Hepatocyte (in vitro differentiated cells): Measurements from ENCODE around the gene HNF4A. TPM values are rescaled to one million over a fixed set of nuclear protein-coding genes. Genes with fewer than 3 reads are reported as not detected.

Source experiments
- DNase-seq: peaks from one replicate; pipeline ENCODE4 v3.0.0-alpha.2; 2016; ENCODE audit warnings: low spot score
- H2AFZ ChIP-seq: fragments of 200-600 bp; sonication (generic); 2 replicates; pipeline ENCODE4 v1.6.0; 2016; ENCODE audit warnings: antibody characterized with exemption, mild to moderate bottlenecking
- H3K27ac ChIP-seq: fragments of 200-600 bp; sonication (generic); 2 replicates; pipeline ENCODE4 v1.5.1; 2016; ENCODE audit warnings: mild to moderate bottlenecking
- H3K27me3 ChIP-seq: fragments of 200-600 bp; sonication (generic); 2 replicates; pipeline ENCODE4 v1.6.1; 2016
- H3K36me3 ChIP-seq: fragments of 200-600 bp; sonication (generic); replicated peaks from 2 replicates; pipeline ENCODE4 v1.5.1; 2016; ENCODE audit warnings: low read depth; ENCODE audit not compliant: insufficient read depth
- H3K4me1 ChIP-seq: fragments of 200-600 bp; sonication (generic); 2 replicates; pipeline ENCODE4 v1.5.1; 2016; ENCODE audit warnings: mild to moderate bottlenecking, moderate library complexity; ENCODE audit not compliant: insufficient read depth
- H3K4me2 ChIP-seq: fragments of 200-600 bp; sonication (generic); 2 replicates; pipeline ENCODE4 v1.6.0; 2016
- H3K4me3 ChIP-seq: fragments of 200-600 bp; sonication (generic); 2 replicates; pipeline ENCODE4 v1.5.1; 2016; ENCODE audit warnings: mild to moderate bottlenecking
- H3K79me2 ChIP-seq: fragments of 200-600 bp; sonication (generic); 2 replicates; pipeline ENCODE4 v1.6.0; 2017; ENCODE audit warnings: mild to moderate bottlenecking
- H3K9me2 ChIP-seq: fragments of 200-600 bp; sonication (generic); replicated peaks from 2 replicates; pipeline ENCODE4 v1.6.0; 2017; ENCODE audit warnings: mild to moderate bottlenecking; ENCODE audit not compliant: insufficient read depth
- H3K9me3 ChIP-seq: fragments of 200-600 bp; sonication (generic); 2 replicates; pipeline ENCODE4 v1.5.1; 2016; ENCODE audit warnings: low read depth, mild to moderate bottlenecking
- H4K20me1 ChIP-seq: fragments of 200-600 bp; sonication (generic); 2 replicates; pipeline ENCODE4 v1.6.0; 2016; ENCODE audit warnings: mild to moderate bottlenecking; ENCODE audit not compliant: insufficient read depth, poor library complexity, severe bottlenecking
- EZH2 ChIP-seq: fragments of 200-600 bp; sonication (generic); IDR thresholded peaks from 2 replicates; pipeline ENCODE4 v1.6.1; 2016; ENCODE audit warnings: antibody characterized with exemption, mild to moderate bottlenecking, borderline replicate concordance
- EZH2phosphoT487 ChIP-seq: fragments of 200-600 bp; sonication (generic); IDR thresholded peaks from one replicate; pipeline ENCODE4 v1.6.1; 2018; ENCODE audit warnings: antibody characterized with exemption, mild to moderate bottlenecking, low read depth, moderate library complexity; ENCODE audit not compliant: unreplicated experiment, severe bottlenecking
- WGBS: methylation state at CpG from one replicate; pipeline ENCODE4 v1.1.6; 2016; ENCODE audit warnings: low lambda C conversion rate; ENCODE audit errors: missing lambda C conversion rate; 5-methylcytosine and 5-hydroxymethylcytosine counted together
- polyA plus RNA-seq: library from polyadenylated mRNA; unstranded; fragments of >200 nt; fragmentation: Nextera tagmentation; extraction: Ambion mirVana; gene quantifications from 2 replicates; pipeline ENCODE4 v1.2.1, GENCODE V29; 2016
- total RNA-seq: library from RNA; depleted of rRNA; stranded (reverse); fragments of >200 nt; gene quantifications from 2 replicates; pipeline ENCODE4 v1.2.3, GENCODE V29; 2014
- TF ChIP-seq, protein P1 (sequence below): fragments of 200-600 bp; sonication (generic); IDR thresholded peaks from 2 replicates; pipeline ENCODE4 v1.5.1; 2016; ENCODE audit warnings: antibody characterized with exemption, mild to moderate bottlenecking; ENCODE audit not compliant: poor library complexity

Gene HNF4A
- total and polyA plus RNA-seq, 2 experiments from 2014 or later = 38.2 to 88.0 TPM

DNA sequence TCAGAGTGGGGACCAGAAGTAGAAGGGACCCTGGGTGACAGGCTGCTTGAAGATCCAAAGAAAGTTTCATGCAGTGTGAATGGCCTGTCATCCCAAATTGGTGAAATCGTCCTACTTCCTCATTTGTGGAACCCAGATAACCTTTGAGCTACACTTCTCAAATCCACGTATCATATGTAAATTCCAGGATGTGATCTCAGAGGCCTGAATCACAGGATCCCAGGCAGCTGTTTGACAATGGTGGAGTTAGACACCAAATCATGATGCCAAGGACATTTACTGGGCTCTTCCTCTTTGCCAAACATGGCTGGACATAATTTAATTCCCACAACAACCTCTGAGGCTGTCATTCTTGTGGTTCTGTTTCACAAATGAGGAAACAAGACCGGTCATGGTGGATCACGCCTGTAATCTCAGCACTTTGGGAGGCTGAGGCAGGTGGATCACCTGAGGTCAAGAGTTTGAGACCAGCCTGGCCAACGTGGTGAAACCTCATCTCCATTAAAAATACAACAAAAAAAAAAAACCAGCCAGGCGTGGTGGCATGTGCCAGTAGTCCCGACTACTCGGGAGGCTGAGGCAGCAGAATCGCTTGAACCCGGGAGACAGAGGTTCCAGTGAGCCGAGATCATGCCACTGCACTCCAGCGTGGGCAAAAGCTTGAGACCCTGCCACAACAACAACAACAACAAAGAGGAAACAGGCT, 80.3 kb downstream of the HNF4A start:
- no peak for DNase-seq
- Histone ChIP-seq H3K9me3 (no peaks in the 10 kb centered on the region), H3K4me3 (no peak overlapping the region), H2AFZ (peak overlapping the region; percentile 28), H3K4me1 (no peaks in the 10 kb centered on the region), H3K27ac (peak overlapping the region; percentile 89), H3K79me2 (no peaks in the 10 kb centered on the region), H3K27me3 (no peaks in the 10 kb centered on the region), H3K36me3 (no peaks in the 10 kb centered on the region), H3K9me2 (no peaks in the 10 kb centered on the region), H3K4me2 (no peak overlapping the region), H4K20me1 (no peaks in the 10 kb centered on the region)
- WGBS = 82% methylated on average over 12 of the region's 12 CpGs
- TF ChIP-seq, protein P1, sequence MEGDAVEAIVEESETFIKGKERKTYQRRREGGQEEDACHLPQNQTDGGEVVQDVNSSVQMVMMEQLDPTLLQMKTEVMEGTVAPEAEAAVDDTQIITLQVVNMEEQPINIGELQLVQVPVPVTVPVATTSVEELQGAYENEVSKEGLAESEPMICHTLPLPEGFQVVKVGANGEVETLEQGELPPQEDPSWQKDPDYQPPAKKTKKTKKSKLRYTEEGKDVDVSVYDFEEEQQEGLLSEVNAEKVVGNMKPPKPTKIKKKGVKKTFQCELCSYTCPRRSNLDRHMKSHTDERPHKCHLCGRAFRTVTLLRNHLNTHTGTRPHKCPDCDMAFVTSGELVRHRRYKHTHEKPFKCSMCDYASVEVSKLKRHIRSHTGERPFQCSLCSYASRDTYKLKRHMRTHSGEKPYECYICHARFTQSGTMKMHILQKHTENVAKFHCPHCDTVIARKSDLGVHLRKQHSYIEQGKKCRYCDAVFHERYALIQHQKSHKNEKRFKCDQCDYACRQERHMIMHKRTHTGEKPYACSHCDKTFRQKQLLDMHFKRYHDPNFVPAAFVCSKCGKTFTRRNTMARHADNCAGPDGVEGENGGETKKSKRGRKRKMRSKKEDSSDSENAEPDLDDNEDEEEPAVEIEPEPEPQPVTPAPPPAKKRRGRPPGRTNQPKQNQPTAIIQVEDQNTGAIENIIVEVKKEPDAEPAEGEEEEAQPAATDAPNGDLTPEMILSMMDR = no peak
- TF ChIP-seq EZH2phosphoT487 (no peak), EZH2 (no peak)

DNA sequence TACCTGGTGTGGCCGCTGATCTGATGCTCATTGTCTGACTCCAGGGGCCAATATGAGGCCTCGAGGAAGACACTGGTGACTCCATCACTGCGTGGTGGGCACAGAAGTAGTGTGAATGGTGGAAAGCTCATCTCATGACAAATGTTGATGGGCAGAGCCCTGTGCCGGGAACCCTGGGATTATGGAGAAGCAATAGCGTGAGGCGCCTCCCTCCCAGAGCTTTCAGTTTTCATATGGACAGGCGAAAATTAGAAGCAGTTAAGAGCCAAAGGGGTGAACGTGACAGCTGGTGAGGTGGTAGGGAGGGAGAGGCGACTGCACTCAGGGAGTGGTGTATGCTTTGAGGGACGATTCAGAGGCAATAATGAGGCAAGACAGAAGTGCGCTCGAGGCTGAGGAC, 80.9 kb downstream of the HNF4A start:
- WGBS = 85% methylated on average over 12 of the region's 12 CpGs
- DNase-seq = no peak
- Histone ChIP-seq H3K4me2 (no peak overlapping the region), H3K4me3 (no peak overlapping the region), H3K79me2 (no peaks in the 10 kb centered on the region), H2AFZ (no peak overlapping the region), H3K9me2 (no peaks in the 10 kb centered on the region), H3K9me3 (no peaks in the 10 kb centered on the region), H3K36me3 (no peaks in the 10 kb centered on the region), H4K20me1 (no peaks in the 10 kb centered on the region), H3K4me1 (no peaks in the 10 kb centered on the region), H3K27ac (peak overlapping the region; percentile 89), H3K27me3 (no peaks in the 10 kb centered on the region)
- no peak for TF ChIP-seq EZH2phosphoT487
- TF ChIP-seq, protein P1 = no peak
- TF ChIP-seq EZH2 = no peak

DNA sequence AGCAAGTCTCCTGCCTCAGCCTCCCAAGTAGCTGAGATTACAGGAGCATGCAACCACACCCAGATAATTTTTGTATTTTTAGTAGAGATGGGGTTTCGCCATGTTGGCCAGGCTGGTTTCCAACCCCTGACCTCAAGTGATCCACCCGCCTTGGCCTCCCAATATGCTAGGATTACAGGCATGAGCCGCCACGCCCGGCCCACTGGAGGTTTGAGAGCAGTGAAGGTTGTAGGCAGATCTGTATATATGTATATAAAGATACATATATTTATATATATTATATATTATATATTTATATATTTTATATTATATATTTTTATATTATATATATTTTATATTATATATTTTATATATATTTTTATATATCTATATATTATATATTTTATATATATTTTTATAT, 82.0 kb downstream of the HNF4A start:
- H4K20me1 ChIP-seq = no peaks in the 10 kb centered on the region
- H3K9me2 ChIP-seq = no peaks in the 10 kb centered on the region
- TF ChIP-seq, protein P1 = no peak
- TF ChIP-seq EZH2 = no peak
- no peak for TF ChIP-seq EZH2phosphoT487
- H3K9me3 ChIP-seq = no peaks in the 10 kb centered on the region
- H3K27ac ChIP-seq = no peak overlapping the region
- no peak overlapping the region for H3K4me3 ChIP-seq
- no peaks in the 10 kb centered on the region for H3K79me2 ChIP-seq
- H3K4me1 ChIP-seq = peaks cover 5% of the 10 kb centered on the region
- DNase-seq = no peak
- H3K4me2 ChIP-seq = no peak overlapping the region
- WGBS = 95% methylated on average over 5 of the region's 5 CpGs
- H2AFZ ChIP-seq = no peak overlapping the region
- H3K27me3 ChIP-seq = no peaks in the 10 kb centered on the region
- no peaks in the 10 kb centered on the region for H3K36me3 ChIP-seq
